ENCODE results near the gene TRIM17.

Gene TRIM17

GRCh38 chr1:228414511-228415211, 2.0 kb downstream of the TRIM17 start:
- TF ChIP-seq EZH2phosphoT487 (IDR thresholded peaks at IDR 0.05; ENCODE audit: borderline replicate concordance, low read length) (no peak), CTCF (IDR thresholded peaks at IDR 0.05; ENCODE audit: low read depth, low read length, poor library complexity, severe bottlenecking) (no peak)
- H4K20me1 ChIP-seq (ENCODE audit: control insufficient read depth, insufficient read depth, low read depth, low read length): no peaks in the 10 kb centered on the region
- H3K27ac ChIP-seq (ENCODE audit: low read depth, low read length): no peak overlapping the region
- H3K9me2 ChIP-seq (replicated peaks; ENCODE audit: control insufficient read depth, low read length): no peaks in the 10 kb centered on the region
- no peaks in the 10 kb centered on the region for H3K4me1 ChIP-seq (ENCODE audit: control insufficient read depth, low read length)
- H3K4me2 ChIP-seq (ENCODE audit: low read length): no peak overlapping the region
- no peaks in the 10 kb centered on the region for H3F3A ChIP-seq (ENCODE audit: control insufficient read depth, insufficient read depth)
- no peaks in the 10 kb centered on the region for H3K9me3 ChIP-seq (ENCODE audit: control insufficient read depth, insufficient read depth, low read length)
- no peaks in the 10 kb centered on the region for H3K36me3 ChIP-seq (ENCODE audit: control insufficient read depth, low read length)
- no peaks in the 10 kb centered on the region; the same call in 1 of the 2 replicates for H3K27me3 ChIP-seq (ENCODE audit: control insufficient read depth, low read length)
- H3K4me3 ChIP-seq (ENCODE audit: low read length): no peak overlapping the region
- no peaks in the 10 kb centered on the region for H3K79me2 ChIP-seq (ENCODE audit: control insufficient read depth, low read length)

GRCh38 chr1:228413241-228414010, 3.2 kb downstream of the TRIM17 start:
- Histone ChIP-seq H4K20me1 (ENCODE audit: control insufficient read depth, insufficient read depth, low read depth, low read length) (no peaks in the 10 kb centered on the region), H3K27me3 (ENCODE audit: control insufficient read depth, low read length) (no peaks in the 10 kb centered on the region; the same call in 1 of the 2 replicates), H3K4me3 (ENCODE audit: low read length) (no peak overlapping the region), H3K27ac (ENCODE audit: low read depth, low read length) (no peak overlapping the region), H3K9me2 (replicated peaks; ENCODE audit: control insufficient read depth, low read length) (no peaks in the 10 kb centered on the region), H3K4me1 (ENCODE audit: control insufficient read depth, low read length) (no peaks in the 10 kb centered on the region), H3K4me2 (ENCODE audit: low read length) (no peak overlapping the region), H3K9me3 (ENCODE audit: control insufficient read depth, insufficient read depth, low read length) (no peaks in the 10 kb centered on the region), H3K79me2 (ENCODE audit: control insufficient read depth, low read length) (no peaks in the 10 kb centered on the region; the same call in 1 of the 2 replicates), H3K36me3 (ENCODE audit: control insufficient read depth, low read length) (no peaks in the 10 kb centered on the region), H3F3A (ENCODE audit: control insufficient read depth, insufficient read depth) (no peaks in the 10 kb centered on the region)
- no peak for TF ChIP-seq EZH2phosphoT487 (IDR thresholded peaks at IDR 0.05; ENCODE audit: borderline replicate concordance, low read length)
- TF ChIP-seq CTCF (IDR thresholded peaks at IDR 0.05; ENCODE audit: low read depth, low read length, poor library complexity, severe bottlenecking): no peak

GRCh38 chr1:228411548-228412430, 4.9 kb downstream of the TRIM17 start:
- no peaks in the 10 kb centered on the region for H3F3A ChIP-seq (ENCODE audit: control insufficient read depth, insufficient read depth)

More at GRCh38 chr1:228411548-228412430, 4.9 kb downstream of the TRIM17 start:
- H3K9me2 ChIP-seq (replicated peaks; ENCODE audit: control insufficient read depth, low read length): no peaks in the 10 kb centered on the region
- no peaks in the 10 kb centered on the region for H4K20me1 ChIP-seq (ENCODE audit: control insufficient read depth, insufficient read depth, low read depth, low read length)
- peaks cover 9% of the 10 kb centered on the region for H3K4me1 ChIP-seq (ENCODE audit: control insufficient read depth, low read length)
- TF ChIP-seq EZH2phosphoT487 (IDR thresholded peaks at IDR 0.05; ENCODE audit: borderline replicate concordance, low read length) (no peak), CTCF (IDR thresholded peaks at IDR 0.05; ENCODE audit: low read depth, low read length, poor library complexity, severe bottlenecking) (no peak)
- H3K27me3 ChIP-seq (ENCODE audit: control insufficient read depth, low read length): no peaks in the 10 kb centered on the region
- peaks cover 12% of the 10 kb centered on the region for H3K79me2 ChIP-seq (ENCODE audit: control insufficient read depth, low read length)
- H3K4me3 ChIP-seq (ENCODE audit: low read length): no peak overlapping the region
- H3K27ac ChIP-seq (ENCODE audit: low read depth, low read length): no peak overlapping the region
- H3K9me3 ChIP-seq (ENCODE audit: control insufficient read depth, insufficient read depth, low read length): no peaks in the 10 kb centered on the region
- no peaks in the 10 kb centered on the region for H3K36me3 ChIP-seq (ENCODE audit: control insufficient read depth, low read length)
- no peak overlapping the region for H3K4me2 ChIP-seq (ENCODE audit: low read length)

Data from DOHH2 (cell line).